Progenitor cell of endocrine pancreas (in vitro differentiated cells): ENCODE data around the gene CMTM6. TPM values are rescaled to one million over a fixed set of nuclear protein-coding genes. Genes with fewer than 3 reads are reported as not detected.
"Not testable (repeated sequence)": the region's sequence is repeated elsewhere in the genome, so short reads cannot be mapped to it uniquely, and the experiment has no call there.

Source experiments
- DNase-seq: peaks from one replicate; pipeline ENCODE4 v3.0.0; 2021; ENCODE audit warnings: low spot score; ENCODE audit not compliant: unreplicated experiment
- H3K27ac Mint-ChIP-seq: 2 replicates; pipeline ENCODE4 v1.8.0; 2021; ENCODE audit warnings: mild to moderate bottlenecking, moderate library complexity, mixed read lengths
- H3K27me3 Mint-ChIP-seq: 2 replicates; pipeline ENCODE4 v1.8.0; 2021; ENCODE audit warnings: mixed read lengths
- H3K36me3 Mint-ChIP-seq: 2 replicates; pipeline ENCODE4 v1.8.0; 2022; ENCODE audit warnings: mixed read lengths; ENCODE audit not compliant: insufficient read depth
- H3K4me1 Mint-ChIP-seq: 2 replicates; pipeline ENCODE4 v1.8.0; 2021; ENCODE audit warnings: low read depth, mixed read lengths
- H3K4me3 Mint-ChIP-seq: 2 replicates; pipeline ENCODE4 v1.8.0; 2021; ENCODE audit warnings: low read depth, mild to moderate bottlenecking, moderate library complexity, mixed read lengths
- H3K9me3 Mint-ChIP-seq: 2 replicates; pipeline ENCODE4 v1.8.0; 2021; ENCODE audit warnings: low read depth, mixed read lengths
- CTCF ChIP-seq: fragments of 200-600 bp; sonication (generic); IDR thresholded peaks from one replicate; pipeline ENCODE4 v1.5.0; 2021; ENCODE audit warnings: antibody characterized with exemption, mild to moderate bottlenecking; ENCODE audit not compliant: unreplicated experiment
- total RNA-seq: library from RNA; stranded (reverse); gene quantifications from 2 replicates; pipeline ENCODE4 v1.2.1, GENCODE V29; 2021

CMTM6 gene
- total RNA-seq, 1 donor from 2014 or later = 52.7 TPM

GRCh38 chr3:32440611-32441350 lies 61.9 kb downstream of the CMTM6 start:
- Mint-ChIP-seq H3K4me3 (no peak overlapping the region), H3K27ac (no peak overlapping the region), H3K4me1 (no peaks in the 10 kb centered on the region), H3K9me3 (peaks cover 3% of the 10 kb centered on the region), H3K27me3 (no peaks in the 10 kb centered on the region), H3K36me3 (peaks cover 26% of the 10 kb centered on the region)
- no peak for TF ChIP-seq CTCF
- DNase-seq = no peak

- H3K4me3 Mint-ChIP-seq, H3K27me3 Mint-ChIP-seq, H3K27ac Mint-ChIP-seq, H3K4me1 Mint-ChIP-seq, H3K9me3 Mint-ChIP-seq, DNase-seq: not testable (repeated sequence)
- peaks cover 22% of the 10 kb centered on the region for H3K36me3 Mint-ChIP-seq
Measured at GRCh38 chr3:32439421-32439820, 63.2 kb downstream of the CMTM6 start.

- TF ChIP-seq CTCF = no peak
- H3K4me3 Mint-ChIP-seq = no peak overlapping the region
- no peaks in the 10 kb centered on the region for H3K4me1 Mint-ChIP-seq
- H3K27ac Mint-ChIP-seq = no peak overlapping the region
- H3K9me3 Mint-ChIP-seq = peaks cover 3% of the 10 kb centered on the region
- DNase-seq = no peak
- peaks cover 16% of the 10 kb centered on the region for H3K36me3 Mint-ChIP-seq
- no peaks in the 10 kb centered on the region for H3K27me3 Mint-ChIP-seq
Measured at GRCh38 chr3:32438596-32439344, 63.9 kb downstream of the CMTM6 start.

- H3K9me3 Mint-ChIP-seq = no peaks in the 10 kb centered on the region
- no peaks in the 10 kb centered on the region for H3K4me1 Mint-ChIP-seq
- H3K36me3 Mint-ChIP-seq = peaks cover 10% of the 10 kb centered on the region
- no peak overlapping the region for H3K27ac Mint-ChIP-seq
- no peak for TF ChIP-seq CTCF
- no peak for DNase-seq
- no peaks in the 10 kb centered on the region for H3K27me3 Mint-ChIP-seq
- H3K4me3 Mint-ChIP-seq = no peak overlapping the region
Measured at GRCh38 chr3:32437896-32438295, 64.8 kb downstream of the CMTM6 start.

- H3K27me3 Mint-ChIP-seq = no peaks in the 10 kb centered on the region
- no peak overlapping the region for H3K27ac Mint-ChIP-seq
- no peak for TF ChIP-seq CTCF
- no peak overlapping the region for H3K4me3 Mint-ChIP-seq
- H3K4me1 Mint-ChIP-seq = no peaks in the 10 kb centered on the region
- H3K36me3 Mint-ChIP-seq = peaks cover 3% of the 10 kb centered on the region
- DNase-seq = no peak
- no peaks in the 10 kb centered on the region for H3K9me3 Mint-ChIP-seq
Measured at GRCh38 chr3:32436816-32437189, 65.8 kb downstream of the CMTM6 start.
